Measurements from ENCODE around the gene LONP2. TPM values are rescaled to one million over a fixed set of nuclear protein-coding genes. Genes with fewer than 3 reads are reported as not detected.

LONP2 gene
- total and polyA plus RNA-seq, 12 donors = 45.3 to 89.1 (median 75.2) TPM

DNA sequence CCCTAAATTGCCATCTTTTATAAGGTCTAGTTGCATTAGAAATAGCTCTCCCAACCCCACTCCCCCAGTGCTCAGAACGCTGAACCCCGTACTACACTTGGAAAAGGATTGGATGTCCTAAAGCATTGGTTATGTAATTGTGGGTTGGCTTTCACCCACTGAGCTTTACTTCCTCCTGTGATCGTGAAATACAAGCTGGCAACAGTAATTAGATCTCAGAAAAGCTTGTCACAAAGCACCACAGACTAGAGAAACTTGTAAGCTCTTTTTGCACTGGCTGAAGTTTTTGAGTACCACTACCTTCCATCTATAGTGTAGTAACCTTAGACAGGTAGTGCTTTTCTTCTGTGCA lies 86.7 kb downstream of the LONP2 start:
- no peaks in the 10 kb centered on the region for H3K4me1 ChIP-seq (replicated peaks in 1 of 2)
- no peak overlapping the region for H3K4me3 ChIP-seq
- intact Hi-C loops (cut with DNase I) = no loop called here
- H3K9me3 ChIP-seq (replicated peaks in 1 of 3) = no peaks in the 10 kb centered on the region
- no peaks in the 10 kb centered on the region for H3K27me3 ChIP-seq
- no peak for DNase-seq
- WGBS, 4 donors = 39 to 59% (median 51%) methylated on average over 3 of the region's 3 CpGs
- no peak overlapping the region for H3K27ac ChIP-seq
- TF ChIP-seq CTCF (IDR thresholded peaks at IDR 0.05) (no peak), POLR2A (IDR thresholded peaks at IDR 0.05) (no peak)
- H3K36me3 ChIP-seq (replicated peaks in 1 of 2) = peaks cover 0 to 15% of the 10 kb centered on the region in 2 donors

- no peak for DNase-seq
- WGBS, 4 donors = 86 to 96% (median 93%) methylated on average over 5 of the region's 5 CpGs
- no peaks in the 10 kb centered on the region for H3K9me3 ChIP-seq (replicated peaks in 1 of 3)
- no peaks in the 10 kb centered on the region for H3K27me3 ChIP-seq
- no peak overlapping the region for H3K27ac ChIP-seq
- peaks cover 0 to 15% of the 10 kb centered on the region in 2 donors for H3K36me3 ChIP-seq (replicated peaks in 1 of 2)
- intact Hi-C loops (cut with DNase I) = no loop called here
- no peak for TF ChIP-seq CTCF (IDR thresholded peaks at IDR 0.05)
- no peak overlapping the region for H3K4me3 ChIP-seq
- no peaks in the 10 kb centered on the region for H3K4me1 ChIP-seq (replicated peaks in 1 of 2)
Observed at GRCh38 chr16:48332978-48333377, 88.9 kb downstream of the LONP2 start.

DNA sequence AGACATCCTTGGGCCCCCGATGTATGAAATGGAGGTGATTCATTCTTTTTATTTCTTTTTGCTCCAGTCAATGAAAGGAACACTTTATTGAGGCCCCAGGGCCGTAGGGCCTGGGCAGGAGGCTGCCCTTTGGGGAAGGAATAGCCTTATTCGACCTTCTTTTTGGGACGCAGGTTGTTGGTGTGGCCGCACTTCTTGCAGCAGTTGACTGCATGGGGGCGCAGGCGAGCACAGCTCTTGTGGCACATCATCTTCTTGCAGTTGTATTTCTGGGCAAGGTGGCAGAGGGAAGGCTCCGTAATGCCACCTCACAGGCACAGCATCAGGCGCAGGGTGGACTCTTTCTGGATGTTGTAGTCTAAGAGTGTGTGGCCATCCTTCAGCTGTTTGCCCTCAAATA lies 90.2 kb downstream of the LONP2 start:
- TF ChIP-seq POLR2A (IDR thresholded peaks at IDR 0.05) = no peak
- no peak for TF ChIP-seq CTCF (IDR thresholded peaks at IDR 0.05)
- H3K27me3 ChIP-seq = no peaks in the 10 kb centered on the region
- peaks cover 0 to 5% of the 10 kb centered on the region in 2 donors for H3K4me1 ChIP-seq (replicated peaks in 1 of 2)
- no peaks in the 10 kb centered on the region for H3K9me3 ChIP-seq (replicated peaks in 1 of 3)
- WGBS, 4 donors = 85 to 90% (median 89%) methylated on average over 7 to 9 of the region's 9 CpGs
- H3K36me3 ChIP-seq (replicated peaks in 1 of 2) = peaks cover 0 to 15% of the 10 kb centered on the region in 2 donors
- no peak overlapping the region for H3K27ac ChIP-seq
- no peak overlapping the region for H3K4me3 ChIP-seq
- intact Hi-C loops (cut with DNase I) = no loop called here
- no peak for DNase-seq

DNA sequence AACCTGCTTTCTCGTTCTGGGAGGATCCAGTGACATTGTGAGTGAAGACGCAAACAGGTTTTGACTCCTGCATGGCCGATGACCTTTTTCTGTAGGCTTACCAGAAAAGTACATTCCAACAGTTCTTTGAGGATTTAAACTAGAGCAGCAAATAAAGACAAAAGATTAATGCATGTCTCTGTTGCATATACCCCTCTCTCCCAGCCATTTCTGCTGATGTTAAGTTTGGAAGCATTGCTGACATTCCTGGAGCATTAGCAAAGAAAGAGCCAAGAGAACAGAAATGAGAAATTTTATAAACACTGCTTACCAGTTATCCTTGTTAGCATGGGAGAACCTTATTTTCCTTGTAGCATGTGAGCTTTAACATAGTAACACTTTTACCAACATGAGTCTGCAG lies 91.9 kb downstream of the LONP2 start:
- no peak for DNase-seq
- Histone ChIP-seq H3K9me3 (replicated peaks in 1 of 3) (no peaks in the 10 kb centered on the region), H3K4me1 (replicated peaks in 1 of 2) (peaks cover 0 to 7% of the 10 kb centered on the region in 2 donors), H3K4me3 (no peak overlapping the region), H3K27ac (no peak overlapping the region), H3K27me3 (no peaks in the 10 kb centered on the region), H3K36me3 (replicated peaks in 1 of 2) (peaks cover 0 to 22% of the 10 kb centered on the region in 2 donors)
- intact Hi-C loops (cut with DNase I) = no loop called here
- TF ChIP-seq POLR2A (IDR thresholded peaks at IDR 0.05) (no peak), CTCF (IDR thresholded peaks at IDR 0.05) (no peak)
- WGBS, 4 donors = 90 to 96% (median 95%) methylated on average over 3 of the region's 3 CpGs
